ENCODE measurements around the gene INSC.
"Not testable (repeated sequence)": the region's sequence is repeated elsewhere in the genome, so short reads cannot be mapped to it uniquely, and the experiment has no call there.

The INSC gene, protein sequence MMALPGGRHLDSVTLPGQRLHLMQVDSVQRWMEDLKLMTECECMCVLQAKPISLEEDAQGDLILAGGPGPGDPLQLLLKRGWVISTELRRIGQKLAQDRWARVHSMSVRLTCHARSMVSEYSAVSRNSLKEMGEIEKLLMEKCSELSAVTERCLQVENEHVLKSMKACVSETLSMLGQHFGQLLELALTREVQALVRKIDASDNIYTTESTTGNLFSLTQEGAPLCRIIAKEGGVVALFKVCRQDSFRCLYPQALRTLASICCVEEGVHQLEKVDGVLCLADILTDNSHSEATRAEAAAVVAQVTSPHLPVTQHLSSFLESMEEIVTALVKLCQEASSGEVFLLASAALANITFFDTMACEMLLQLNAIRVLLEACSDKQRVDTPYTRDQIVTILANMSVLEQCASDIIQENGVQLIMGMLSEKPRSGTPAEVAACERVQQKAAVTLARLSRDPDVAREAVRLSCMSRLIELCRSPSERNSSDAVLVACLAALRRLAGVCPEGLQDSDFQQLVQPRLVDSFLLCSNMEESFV

DNA sequence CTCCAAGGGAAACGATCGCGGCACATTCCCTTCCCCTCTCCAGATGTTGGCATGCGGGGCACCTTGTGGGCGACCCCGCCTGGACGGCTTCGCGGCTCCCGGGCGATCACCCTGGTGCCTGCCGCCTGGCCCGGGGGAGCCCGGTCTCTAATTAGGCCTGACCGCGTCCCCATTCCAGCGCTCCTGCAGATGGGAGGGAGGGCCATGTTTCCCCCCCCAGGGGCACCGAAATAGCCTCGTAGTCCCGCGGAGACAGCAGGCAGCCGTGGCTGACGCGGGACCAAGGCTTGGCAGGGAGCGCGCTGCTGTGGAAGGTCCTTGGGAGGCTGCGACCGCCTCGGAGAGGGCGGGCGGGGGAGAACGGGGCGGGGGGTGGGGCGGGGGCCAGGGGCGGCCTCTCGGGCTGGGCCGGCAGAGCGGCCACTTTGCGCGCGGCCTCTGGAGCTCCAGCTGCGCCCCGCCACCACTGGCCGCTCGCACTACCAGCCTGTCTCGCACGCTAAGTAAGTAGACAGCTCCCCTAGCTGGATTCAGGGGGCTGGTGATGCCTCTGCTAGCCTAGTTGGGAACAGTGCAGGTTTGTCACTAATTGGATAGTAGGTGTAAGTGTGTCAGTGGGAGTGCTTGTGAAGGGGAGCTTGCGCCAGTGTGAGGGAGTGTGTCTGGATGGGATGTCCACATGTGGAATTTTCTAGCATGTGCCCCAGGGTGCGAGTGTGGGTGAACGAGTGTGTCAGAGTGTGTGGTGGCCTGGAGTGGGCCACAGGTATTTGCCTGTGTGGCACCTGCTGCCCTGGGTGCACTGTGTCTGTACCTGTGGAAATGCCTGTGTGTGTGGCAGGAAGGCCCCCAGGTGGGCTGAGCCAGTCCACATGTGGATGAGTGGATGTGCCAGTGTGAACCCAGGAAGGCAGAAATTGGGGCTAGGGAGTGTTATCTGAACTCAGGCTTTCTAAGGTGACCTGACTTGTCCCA, at the start of gene INSC:
Gene INSC (plus strand): TSS at position 423 of the 975 bp plus-strand sequence. CDS start 34,252 bp downstream, outside the sequence.
- no peak for DNase-seq

DNA sequence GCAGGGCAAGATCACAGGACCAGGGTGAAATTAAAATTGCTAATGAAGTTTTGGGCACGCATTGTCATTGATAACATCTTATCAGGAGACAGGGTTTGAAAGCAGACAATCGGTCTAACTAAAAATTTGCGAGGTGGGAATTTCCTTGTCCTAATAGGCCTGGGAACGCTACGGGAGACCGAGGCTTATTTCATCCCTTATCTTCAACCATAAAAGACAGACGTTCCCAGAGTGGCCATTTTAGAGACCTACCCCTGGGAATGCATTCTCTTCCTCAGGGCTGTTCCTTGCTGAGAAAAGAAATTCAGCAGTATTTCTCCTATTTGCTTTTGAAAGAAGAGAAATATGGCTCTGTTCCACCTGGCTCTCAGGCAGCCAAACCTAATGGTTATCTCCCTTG, 45.0 kb upstream of the INSC start:
- DNase-seq: not testable (repeated sequence)

DNA sequence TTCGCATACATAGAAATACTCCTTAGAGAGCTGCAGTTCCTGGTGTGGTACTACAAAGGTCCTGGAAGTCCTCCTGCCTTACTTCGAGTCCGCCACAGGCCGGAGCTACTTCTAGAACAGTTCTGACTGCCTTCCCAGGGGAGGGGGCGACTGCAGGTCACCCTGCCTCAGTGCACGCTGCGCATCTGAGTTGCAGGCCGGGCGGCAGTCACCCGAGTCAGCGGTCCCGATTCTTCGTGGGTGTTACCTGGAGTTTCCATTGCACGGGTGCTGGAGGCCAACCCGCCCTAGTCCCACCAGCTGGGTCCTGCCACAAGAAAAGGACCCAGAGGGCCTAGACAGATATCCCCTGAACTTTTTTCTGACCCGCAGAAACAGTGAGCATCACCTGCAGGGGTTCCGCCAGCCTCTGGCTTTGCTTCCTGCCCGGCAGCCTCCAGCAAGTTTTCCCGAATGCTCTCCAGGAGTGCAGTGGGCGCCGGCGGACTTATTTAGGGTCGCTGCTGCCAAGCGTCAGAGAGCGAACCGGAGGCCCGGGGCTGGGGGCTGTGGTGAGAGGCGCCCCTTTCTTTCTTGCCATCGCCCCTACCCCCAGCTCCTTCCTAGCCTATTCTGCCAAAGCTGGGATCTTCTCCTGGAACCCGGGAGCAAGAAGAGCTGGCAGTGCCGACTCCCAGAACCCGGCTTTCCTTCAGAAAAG, 43.0 kb upstream of the INSC start:
- DNase-seq: no peak

DNA sequence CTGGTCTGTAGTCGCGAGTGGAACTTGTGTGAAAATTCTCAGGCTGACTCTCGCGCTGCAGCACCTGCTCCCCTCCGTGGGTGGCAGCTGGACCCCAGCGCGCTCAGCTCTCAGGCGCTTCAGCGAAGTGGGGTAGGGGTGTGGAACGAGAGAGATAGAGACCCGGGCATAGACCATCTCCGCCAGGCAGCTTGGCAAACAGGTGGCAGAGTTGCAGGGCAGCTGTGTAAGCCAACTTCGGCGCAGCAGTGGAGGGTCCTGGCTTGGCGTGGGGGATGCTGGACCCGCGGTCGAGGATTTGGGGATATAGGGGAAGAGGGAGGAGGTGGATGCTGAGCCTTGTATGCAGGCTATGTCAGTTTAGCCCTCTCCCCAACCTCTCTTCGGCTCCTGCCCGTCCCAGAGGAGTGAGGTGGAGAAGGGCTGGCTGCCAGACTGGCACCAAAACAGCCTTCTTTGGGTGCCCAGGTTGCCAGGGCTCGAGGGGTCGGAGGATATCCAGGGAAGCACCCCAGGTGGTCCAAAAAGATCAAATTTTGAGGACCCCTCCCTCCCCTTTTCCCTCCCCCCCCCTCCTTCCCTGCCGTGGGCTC, 42.1 kb upstream of the INSC start:
- no peak for DNase-seq

DNA sequence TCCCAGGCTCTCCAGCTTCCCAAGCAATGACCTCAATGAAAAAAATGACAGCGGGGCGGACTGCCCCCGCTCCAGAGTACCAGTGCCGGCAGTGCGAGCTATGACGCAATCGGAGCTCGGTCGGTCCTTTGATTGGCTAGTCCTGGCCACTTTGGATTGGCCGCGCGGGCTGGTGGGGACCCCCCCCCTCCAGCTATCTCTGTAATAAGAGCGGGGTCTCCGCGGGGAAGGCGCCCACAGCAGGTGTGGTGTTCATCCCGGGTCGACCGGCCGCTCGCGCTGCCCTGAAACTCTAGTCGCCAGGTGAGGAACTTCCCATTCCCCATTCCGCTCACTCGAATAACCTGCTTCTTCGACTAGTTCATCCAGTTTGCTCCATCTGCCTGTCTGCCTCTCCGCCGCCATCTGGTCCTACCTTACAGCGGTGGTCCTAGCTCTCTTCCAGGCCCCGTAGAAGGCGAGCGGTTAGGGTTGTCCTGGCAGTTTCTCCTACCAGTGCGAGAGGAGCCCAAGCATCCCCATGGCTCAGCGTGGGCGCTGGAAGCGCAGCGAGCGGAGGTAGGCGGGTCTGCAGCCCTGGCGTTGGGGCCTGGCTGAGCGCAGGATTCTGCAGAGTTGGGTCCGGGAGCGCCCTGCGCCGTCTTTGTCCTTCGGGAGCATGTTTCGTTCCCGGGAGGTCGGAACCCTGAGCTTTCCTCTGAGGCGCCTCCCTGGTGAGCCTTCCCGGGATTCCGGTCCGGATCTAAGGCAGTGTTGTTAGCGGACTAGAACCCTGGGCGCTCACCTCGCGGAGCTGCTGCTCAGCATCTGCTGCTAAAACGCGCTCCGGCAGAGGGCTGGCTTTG, 41.1 kb upstream of the INSC start, which contains the start of gene CALCB:
Gene CALCB (plus strand): TSS at position 233 of the 845 bp plus-strand sequence. CDS start 1,126 bp downstream, outside the sequence.
- DNase-seq: no peak

DNA sequence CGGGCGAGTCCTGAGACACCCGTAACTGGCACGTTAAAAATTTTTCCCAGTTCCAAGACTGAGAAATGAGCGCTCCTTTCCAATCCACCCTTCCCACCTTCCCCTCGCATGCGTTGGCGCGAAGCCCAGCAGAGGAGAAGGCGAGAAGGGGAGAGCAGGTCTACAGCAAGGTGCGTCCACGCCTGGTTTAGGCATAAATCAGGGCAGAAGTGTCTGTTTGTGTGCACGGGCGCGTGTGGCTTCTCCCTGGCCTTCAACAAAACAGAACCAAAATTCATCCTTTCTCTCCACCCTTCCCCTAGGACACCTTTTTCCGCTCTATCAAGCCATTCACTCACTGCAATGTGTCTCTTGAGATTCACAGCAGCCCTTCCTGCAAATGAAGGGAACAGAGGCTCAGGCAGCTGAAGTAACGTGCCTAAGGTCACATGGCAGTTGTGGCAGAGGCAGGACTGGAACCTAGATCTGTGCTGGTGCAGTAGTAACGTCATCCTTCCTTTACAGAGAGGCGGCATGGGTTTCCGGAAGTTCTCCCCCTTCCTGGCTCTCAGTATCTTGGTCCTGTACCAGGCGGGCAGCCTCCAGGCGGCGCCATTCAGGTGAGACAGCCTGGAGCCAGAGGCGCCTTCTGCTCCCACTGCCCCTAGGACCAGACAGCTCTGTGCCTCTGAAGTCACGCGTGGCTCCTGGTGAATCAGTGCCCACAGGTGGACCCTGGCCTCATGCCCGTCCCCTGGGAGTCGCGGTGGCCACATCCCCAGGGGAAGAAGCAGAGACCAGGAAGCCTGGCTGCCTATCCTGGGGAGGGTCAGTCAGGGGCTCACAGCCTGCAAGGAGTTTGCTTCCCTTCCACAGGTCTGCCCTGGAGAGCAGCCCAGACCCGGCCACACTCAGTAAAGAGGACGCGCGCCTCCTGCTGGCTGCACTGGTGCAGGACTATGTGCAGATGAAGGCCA, 40.2 kb upstream of the INSC start:
- DNase-seq: peak; percentile 86

DNA sequence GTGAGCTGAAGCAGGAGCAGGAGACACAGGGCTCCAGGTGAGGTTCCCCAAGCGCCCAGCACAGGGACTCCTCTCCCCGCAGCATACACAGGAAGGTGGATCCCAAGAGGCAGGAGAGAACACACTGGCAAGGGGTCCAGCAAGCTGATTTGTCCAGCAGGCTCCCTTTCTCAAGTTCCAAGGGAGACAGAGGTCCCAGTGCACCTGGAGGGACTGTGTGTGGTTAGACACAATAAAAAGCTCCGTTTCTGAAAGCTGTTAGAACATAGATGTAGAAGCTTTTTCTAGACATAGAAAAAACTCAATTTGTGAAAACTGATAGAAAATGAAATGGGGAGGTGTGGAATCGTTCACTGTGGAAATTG, 39.6 kb upstream of the INSC start:
- no peak for DNase-seq

DNA sequence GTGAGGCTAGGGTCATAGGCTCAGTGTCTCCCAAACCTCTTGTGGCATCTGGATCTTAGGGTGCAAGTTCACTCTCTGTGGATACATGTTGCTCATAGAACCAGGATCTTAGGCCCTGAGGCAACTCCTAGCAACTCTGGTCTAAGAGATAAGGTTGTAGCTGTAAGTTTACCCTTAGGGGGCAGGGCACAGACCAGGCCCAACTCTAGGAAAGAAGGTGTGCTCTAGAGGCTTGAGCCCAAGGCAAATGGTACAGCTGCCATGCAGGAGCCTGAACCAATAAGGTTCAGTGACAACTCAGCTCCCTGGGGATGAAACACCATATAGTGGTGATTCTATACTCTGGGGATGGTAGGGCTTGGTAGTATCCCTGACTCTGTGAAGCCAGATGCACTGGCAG, 23.5 kb upstream of the INSC start:
- DNase-seq: no peak

DNA sequence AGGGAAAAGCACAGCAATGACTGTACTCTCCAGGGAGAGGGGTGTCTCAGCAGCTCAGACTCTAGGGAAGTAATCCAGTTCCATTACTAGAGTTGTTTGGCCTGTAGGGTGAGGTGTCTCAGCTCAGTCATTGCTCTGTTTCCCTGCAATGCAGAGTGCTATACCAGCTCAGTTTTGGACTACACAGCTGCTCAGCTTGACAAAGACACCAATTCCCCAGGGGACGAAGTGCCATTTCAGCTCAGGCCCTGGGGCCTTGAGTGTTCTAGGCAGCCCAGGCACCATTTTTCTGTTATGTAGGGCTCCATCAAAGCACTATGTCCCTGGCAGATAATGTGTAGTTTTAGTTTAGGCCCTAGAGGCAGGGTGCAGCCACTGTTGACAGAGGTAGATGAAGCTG, 23.1 kb upstream of the INSC start:
- no peak for DNase-seq

DNA sequence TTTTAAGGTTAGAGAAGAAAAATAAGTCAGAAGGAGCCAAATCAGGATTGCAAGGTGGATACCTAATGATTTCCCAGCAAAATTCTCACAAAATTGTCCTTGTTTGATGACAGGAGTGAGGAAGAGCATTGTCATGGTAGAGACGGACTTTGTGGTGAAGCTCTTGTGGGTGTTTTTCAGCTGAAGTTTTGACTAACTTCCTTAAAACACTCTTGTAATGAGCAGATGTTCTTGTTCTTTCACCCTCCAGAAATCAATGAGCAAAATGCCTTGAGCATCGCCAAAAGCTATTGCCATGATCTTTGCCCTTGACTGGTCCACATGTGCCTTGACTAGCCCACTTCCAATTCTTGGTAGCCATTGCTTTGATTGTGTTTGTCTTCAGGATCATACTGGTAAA, 21.3 kb upstream of the INSC start:
- peak; percentile 17 for DNase-seq

DNA sequence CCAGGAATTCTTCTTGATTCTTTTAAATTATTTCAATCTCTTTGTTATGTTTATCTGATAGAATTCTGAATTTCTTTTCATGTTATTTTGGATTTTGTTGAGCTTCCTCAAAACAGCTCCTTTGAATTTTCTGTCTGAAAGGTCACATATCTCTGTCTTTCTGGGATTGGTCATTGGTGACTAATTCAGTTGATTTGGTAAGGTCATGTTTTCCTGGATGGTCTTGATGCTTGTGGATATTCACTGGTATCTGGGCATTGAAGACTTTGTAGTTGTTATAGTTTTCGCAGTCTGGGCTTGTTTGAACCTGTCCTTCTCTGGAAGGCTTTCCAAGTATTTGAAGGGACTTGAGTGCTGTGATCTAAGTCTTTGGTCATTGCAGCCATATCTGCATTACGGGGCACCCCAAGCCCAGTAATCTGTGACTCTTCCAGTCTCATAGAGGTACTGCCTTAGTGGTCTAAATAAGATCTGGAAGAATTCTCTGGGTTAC, 18.9 kb upstream of the INSC start:
- DNase-seq: no peak

DNA sequence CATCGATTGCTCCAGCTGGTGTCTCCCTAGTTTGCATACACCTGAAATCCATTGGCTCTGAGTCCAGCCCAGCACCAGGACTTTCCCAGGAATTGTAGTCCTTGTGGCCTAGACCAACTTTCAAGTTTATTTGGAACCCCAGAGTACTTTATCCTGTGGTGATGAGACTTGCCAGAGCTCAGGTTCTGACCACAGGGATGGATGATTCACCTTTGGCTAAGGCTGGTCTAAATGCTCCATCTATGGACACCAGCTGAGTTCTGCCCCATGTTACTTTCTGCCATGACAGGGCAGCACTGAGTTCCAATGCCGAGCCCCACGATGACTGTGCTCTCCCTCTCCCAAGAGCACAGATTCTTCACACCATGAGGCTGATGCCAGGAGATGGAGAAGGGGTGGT, 17.3 kb upstream of the INSC start:
- DNase-seq: no peak

DNA sequence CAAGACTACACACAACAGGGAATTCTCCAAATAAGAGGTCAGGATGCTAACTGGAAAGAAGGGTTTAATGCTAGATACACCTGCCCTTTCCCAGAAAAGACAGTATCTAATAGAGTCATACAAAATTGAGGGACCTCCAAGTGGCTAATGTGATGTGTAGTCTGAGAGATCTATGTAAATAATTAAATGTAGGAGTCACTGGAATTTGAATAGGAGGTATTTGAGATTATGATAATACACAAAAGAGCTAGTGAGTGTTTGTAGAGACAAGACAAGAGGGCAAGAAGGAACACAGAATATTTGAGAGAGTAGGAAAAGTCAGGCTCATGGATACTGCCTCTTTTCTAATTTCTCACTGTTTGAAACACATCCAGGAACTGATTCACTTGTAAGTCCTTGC, 15.5 kb upstream of the INSC start:
- no peak for DNase-seq

DNA sequence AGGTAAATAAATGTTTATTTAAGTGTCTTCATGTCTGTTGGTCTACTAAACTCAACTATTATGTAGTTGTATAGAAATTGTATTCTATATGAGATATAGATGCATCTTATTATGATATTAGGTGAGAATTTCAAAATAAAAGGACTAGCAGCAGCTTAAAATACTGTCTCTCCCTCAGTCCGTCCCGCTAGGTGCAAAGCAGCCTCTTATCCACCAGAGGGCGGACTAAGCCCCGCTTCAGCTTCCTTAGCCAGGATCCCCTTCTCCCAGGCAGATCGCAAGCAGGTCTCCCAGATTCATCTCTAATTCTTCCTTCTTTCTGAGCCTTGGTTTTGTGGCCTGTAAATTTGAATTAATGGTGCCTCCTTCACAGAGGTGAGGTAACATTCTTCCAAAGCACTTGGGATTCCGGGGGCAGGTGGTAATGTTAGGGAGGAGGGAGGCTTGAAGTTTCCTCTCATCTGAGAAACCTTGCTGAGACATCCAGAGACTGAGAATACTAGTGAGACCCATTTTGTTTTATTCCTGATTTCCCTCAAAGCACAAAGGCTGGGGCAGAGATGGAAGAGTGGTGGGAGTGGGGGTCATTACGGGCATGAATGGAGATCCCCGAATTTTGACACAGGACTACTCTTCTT, 13.5 kb upstream of the INSC start:
- peak; percentile 61 for DNase-seq

DNA sequence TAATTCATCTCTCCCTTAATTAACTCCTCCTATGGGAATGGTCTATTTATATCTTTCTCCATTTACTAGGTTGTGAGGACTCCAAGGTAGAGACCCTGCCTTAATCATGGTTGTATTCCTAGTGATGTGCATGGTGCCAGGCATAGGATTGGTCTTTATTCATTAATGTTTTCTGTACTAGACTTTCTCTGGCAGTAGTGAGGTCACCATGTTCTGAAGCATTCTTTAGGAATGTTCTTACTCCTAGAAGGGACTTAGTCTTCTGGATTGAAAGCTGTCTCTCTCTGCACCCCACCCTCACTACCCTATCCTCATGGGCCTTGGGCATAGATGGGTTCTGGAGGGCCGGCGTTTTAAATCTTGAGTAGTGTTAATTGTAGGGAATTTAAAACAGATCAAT, 10.6 kb upstream of the INSC start:
- DNase-seq: no peak

DNA sequence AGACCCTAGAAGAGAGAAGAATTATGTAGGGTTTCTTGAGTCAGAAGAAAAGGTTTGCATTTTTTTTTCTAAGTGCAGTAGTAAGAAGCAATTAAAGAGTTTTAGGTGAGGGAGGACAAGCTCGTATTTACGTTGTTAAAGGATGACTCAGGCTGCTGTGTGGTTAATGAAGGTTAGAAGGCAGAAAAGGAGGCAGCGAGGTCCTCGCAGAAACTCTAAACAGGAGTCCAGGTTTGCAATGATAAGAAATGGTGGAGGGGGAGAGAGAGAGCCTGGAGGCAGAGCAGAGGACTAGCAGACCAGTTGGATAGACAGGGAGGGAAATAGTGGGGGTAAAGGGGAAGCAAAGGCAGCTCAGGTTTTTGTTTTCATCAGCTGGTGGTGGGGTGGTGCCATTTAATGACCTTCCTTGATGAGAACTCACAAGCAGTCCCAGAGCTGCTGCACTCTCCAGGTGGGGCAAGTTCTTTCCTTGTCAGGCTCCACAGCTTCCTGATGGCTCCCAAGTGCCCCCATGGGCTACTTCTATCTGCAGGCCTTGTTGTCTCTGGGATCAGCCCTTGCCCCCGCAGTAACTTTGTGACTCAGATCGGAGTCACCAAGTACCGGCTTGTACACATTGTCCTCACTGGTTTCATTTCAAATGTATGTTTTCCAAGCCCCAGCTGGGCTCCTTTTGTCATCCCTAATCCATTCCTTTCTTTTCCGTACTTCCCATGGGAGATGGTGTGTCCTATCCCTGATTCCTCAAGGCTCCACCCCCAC, 8.3 kb upstream of the INSC start:
- DNase-seq: no peak

DNA sequence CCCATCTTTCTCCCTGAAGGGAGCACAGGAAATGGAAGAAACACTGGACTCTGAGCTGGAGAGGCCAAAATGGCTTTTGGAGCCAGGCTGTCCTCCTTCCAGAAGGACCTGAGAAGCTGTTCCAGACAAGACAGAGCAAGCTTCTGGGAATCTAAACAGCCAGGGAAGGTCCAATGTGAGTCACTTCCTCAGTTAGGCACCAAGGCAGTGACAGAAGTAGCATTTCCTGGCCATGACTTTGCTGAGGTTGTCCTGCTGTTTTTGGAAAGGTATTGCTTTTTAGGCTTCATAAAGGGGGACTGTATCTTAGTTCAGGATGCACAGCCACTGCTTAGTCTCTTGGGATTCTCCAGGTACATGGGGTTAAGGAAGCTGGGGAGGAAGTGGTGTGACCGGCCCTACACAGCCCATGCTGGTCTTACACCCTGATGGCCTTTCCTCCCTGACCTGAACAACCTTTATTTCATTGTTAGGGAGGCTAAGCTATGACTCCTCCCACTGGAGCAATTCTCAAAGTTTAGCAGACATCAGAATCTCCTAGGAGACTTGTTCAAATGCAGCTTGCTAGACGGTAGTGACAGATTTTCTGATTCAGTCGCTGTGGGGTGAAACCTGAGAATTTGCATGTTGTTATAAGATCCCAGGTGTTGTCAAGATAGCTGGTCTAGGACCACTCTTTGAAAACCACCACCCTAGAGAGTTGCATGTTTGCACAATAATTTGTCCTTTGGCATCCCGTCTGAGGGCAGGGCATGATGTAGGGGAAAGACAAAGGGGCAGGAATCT, 6.8 kb upstream of the INSC start:
- no peak for DNase-seq

DNA sequence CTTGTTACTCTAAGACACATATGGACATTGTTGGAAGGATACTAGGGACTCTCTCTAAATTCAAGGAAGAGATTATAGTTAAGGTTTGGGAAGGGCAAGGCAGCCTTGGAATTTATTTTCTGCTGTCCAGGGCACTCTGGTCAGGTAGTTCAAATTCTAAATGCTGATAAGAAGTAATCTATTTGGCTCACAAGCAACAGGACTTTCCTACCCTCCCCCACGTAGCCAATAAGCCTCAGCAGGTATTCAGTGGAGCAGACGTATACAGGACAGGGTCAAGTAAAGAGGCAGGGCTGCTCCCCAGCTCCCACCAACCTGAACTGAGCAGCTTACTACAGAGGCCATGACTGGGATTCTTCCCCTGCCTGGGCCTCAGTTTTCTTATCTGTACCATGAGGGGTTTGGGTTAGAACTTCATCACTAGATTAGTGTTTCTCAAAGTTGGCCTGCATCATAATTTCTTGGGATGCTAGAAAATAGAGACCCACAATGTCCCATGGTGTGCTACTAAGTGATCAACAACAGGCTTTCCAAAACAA, 6.1 kb upstream of the INSC start:
- DNase-seq: no peak

All from activated CD4-positive, alpha-beta T cell treated with anti-CD3 and anti-CD28 coated beads, Interleukin-2, amount 50 U/mL, for 16 hours (primary cell).